ENCODE data around the gene GOLGA6L10.
"Not testable (repeated sequence)": the region's sequence is repeated elsewhere in the genome, so short reads cannot be mapped to it uniquely, and the experiment has no call there.

GOLGA6L10 gene, protein sequence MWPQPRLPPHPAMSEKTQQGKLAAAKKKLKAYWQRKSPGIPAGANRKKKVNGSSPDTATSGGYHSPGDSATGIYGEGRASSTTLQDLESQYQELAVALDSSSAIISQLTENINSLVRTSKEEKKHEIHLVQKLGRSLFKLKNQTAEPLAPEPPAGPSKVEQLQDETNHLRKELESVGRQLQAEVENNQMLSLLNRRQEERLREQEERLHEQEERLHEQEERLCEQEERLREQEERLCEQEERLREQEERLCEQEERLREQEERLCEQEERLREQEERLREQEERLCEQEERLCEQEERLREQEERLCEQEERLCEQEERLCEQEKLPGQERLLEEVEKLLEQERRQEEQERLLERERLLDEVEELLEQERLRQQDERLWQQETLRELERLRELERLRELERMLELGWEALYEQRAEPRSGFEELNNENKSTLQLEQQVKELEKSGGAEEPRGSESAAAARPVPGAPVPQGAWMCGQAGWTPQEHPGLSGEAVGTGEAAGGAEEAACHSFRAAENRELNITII

DNA sequence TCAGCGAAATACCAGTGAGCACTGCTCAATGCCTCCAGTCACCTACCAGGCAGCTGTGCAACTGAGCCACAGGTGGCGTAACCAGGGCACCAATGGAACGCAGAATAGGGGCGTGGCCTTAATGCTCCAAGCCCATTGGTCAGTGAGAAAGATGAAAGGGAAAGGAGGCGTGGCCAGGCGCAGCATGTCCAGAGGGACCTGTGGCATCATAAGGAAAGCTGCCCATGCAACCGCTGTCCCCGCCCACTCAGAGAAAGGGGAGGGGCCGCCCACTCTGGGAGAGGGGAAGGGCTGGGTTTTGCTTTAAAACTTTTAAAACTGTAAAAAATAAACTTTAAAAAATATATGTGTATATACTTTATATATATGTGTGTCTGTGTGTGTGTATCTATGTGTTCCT lies at the start of gene GOLGA6L10:
Gene GOLGA6L10, minus strand, starts transcription at position 101 of the 400 bp plus-strand sequence. Its CDS starts 100 bp downstream, at position 1.
- not testable (repeated sequence) for H2AFZ ChIP-seq (ENCODE audit: low read depth, low read length, severe bottlenecking); H4K20me1 ChIP-seq (ENCODE audit: low read depth, low read length); H3K4me2 ChIP-seq (ENCODE audit: low read depth, low read length, poor library complexity, severe bottlenecking); H3K9me3 ChIP-seq (ENCODE audit: insufficient read depth, low read length); H3K36me3 ChIP-seq (ENCODE audit: low read length); H3K4me3 ChIP-seq (ENCODE audit: insufficient read depth, low read length, poor library complexity, severe bottlenecking); H3K79me2 ChIP-seq (ENCODE audit: insufficient read depth, low read length); H3K27me3 ChIP-seq (ENCODE audit: low read length); H3K9ac ChIP-seq (ENCODE audit: low read length); H3K9me2 ChIP-seq (replicated peaks; ENCODE audit: insufficient read depth, low read length); H3F3A ChIP-seq (ENCODE audit: insufficient read depth); H3K27ac ChIP-seq (ENCODE audit: low read depth, low read length)

GRCh38 chr15:82398785-82399184 lies 49.5 kb upstream of the GOLGA6L10 start:
- Histone ChIP-seq H3K4me3 (ENCODE audit: insufficient read depth, low read length, poor library complexity, severe bottlenecking) (no peak overlapping the region), H3K9me2 (replicated peaks; ENCODE audit: insufficient read depth, low read length) (no peaks in the 10 kb centered on the region), H4K20me1 (ENCODE audit: low read depth, low read length) (no peaks in the 10 kb centered on the region), H3F3A (ENCODE audit: insufficient read depth) (no peaks in the 10 kb centered on the region), H3K4me2 (ENCODE audit: low read depth, low read length, poor library complexity, severe bottlenecking) (peak overlapping the region; percentile 20), H3K79me2 (ENCODE audit: insufficient read depth, low read length) (no peaks in the 10 kb centered on the region), H3K27me3 (ENCODE audit: low read length) (no peaks in the 10 kb centered on the region), H3K9ac (ENCODE audit: low read length) (no peak overlapping the region), H3K27ac (ENCODE audit: low read depth, low read length) (no peak overlapping the region), H2AFZ (ENCODE audit: low read depth, low read length, severe bottlenecking) (no peak overlapping the region), H3K9me3 (ENCODE audit: insufficient read depth, low read length) (no peaks in the 10 kb centered on the region), H3K36me3 (ENCODE audit: low read length) (no peaks in the 10 kb centered on the region)
- TF ChIP-seq EZH2phosphoT487 (conservative IDR thresholded peaks at IDR 0.05; ENCODE audit: low read length) (no peak), CTCF (IDR thresholded peaks at IDR 0.05; ENCODE audit: insufficient read depth, low read length, poor library complexity, severe bottlenecking) (no peak)

DNA sequence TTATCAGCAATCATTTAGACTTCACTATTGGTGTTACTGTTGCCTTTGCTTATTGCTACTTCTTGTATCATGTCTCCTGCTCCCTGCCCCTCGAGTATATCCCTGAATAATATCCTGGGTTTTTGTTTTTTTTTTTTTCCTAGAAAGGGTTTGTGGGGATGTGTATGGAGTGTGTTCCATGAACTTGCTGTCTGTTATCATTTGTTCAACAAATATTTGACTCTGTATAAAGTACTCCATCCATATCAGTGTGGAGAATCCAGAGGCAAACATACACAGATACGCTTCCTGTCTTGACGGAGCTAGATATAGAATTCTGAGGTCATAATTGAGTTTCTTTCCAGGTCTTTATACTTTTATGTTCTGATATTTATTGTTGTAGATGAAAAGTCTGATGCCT lies 48.5 kb upstream of the GOLGA6L10 start:
- no peak overlapping the region for H3K27ac ChIP-seq (ENCODE audit: low read depth, low read length)
- no peaks in the 10 kb centered on the region for H3K79me2 ChIP-seq (ENCODE audit: insufficient read depth, low read length)
- H3F3A ChIP-seq (ENCODE audit: insufficient read depth): no peaks in the 10 kb centered on the region
- no peaks in the 10 kb centered on the region for H3K27me3 ChIP-seq (ENCODE audit: low read length)
- no peak overlapping the region for H2AFZ ChIP-seq (ENCODE audit: low read depth, low read length, severe bottlenecking)
- H3K9me2 ChIP-seq (replicated peaks; ENCODE audit: insufficient read depth, low read length): no peaks in the 10 kb centered on the region
- H3K9me3 ChIP-seq (ENCODE audit: insufficient read depth, low read length): no peaks in the 10 kb centered on the region
- no peaks in the 10 kb centered on the region for H3K36me3 ChIP-seq (ENCODE audit: low read length)
- H3K4me3 ChIP-seq (ENCODE audit: insufficient read depth, low read length, poor library complexity, severe bottlenecking): no peak overlapping the region
- no peak overlapping the region for H3K4me2 ChIP-seq (ENCODE audit: low read depth, low read length, poor library complexity, severe bottlenecking)
- H3K9ac ChIP-seq (ENCODE audit: low read length): no peak overlapping the region
- no peak for TF ChIP-seq CTCF (IDR thresholded peaks at IDR 0.05; ENCODE audit: insufficient read depth, low read length, poor library complexity, severe bottlenecking)
- TF ChIP-seq EZH2phosphoT487 (conservative IDR thresholded peaks at IDR 0.05; ENCODE audit: low read length): no peak
- H4K20me1 ChIP-seq (ENCODE audit: low read depth, low read length): no peaks in the 10 kb centered on the region

DNA sequence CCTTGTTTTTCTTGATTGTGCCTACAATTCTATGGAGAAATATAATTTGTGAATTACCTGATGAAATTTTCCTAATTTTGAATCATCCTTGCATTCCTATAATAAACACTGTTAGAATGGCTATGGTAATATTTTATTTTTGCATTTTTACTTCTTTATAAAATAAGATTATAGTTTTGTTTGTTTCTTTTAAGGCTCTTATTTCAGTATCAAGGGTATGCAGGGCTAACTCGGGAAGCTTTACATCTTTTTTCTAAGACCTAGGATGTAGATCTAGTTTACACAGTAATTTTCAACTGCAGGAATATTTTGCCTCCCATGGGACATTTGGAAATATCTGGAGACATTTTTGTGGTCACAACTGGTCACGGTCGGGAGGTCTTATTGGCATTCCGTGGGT lies 46.5 kb upstream of the GOLGA6L10 start:
- not testable (repeated sequence) for H3K36me3 ChIP-seq (ENCODE audit: low read length); H3K4me3 ChIP-seq (ENCODE audit: insufficient read depth, low read length, poor library complexity, severe bottlenecking); H3K9me3 ChIP-seq (ENCODE audit: insufficient read depth, low read length); H3K9ac ChIP-seq (ENCODE audit: low read length); H3K9me2 ChIP-seq (replicated peaks; ENCODE audit: insufficient read depth, low read length); H3K27ac ChIP-seq (ENCODE audit: low read depth, low read length); H4K20me1 ChIP-seq (ENCODE audit: low read depth, low read length); H3K27me3 ChIP-seq (ENCODE audit: low read length); H3F3A ChIP-seq (ENCODE audit: insufficient read depth); H3K4me2 ChIP-seq (ENCODE audit: low read depth, low read length, poor library complexity, severe bottlenecking); H3K79me2 ChIP-seq (ENCODE audit: insufficient read depth, low read length); H2AFZ ChIP-seq (ENCODE audit: low read depth, low read length, severe bottlenecking)
